ENCODE data around the gene KIAA2012.

Gene KIAA2012

DNA sequence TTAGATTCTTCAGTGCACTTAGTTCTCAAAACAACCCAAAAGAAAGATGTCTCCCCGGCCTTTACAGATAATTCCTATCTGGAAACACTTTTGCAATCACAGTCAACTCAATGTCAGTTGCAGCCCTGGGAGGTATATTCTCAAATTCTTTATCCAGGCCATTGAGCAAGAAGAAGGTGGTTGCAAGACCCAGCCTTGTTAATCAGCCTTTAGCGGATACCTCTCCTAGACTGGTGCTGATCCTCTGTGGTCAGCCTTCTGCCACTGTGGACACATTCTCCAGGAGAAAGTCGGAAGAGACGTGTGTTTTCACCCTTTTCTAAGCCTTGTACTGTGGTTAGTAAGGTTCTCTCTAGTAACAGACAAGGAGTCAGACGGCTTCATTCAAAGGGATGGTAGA, 47.2 kb upstream of the KIAA2012 start:
- Histone ChIP-seq H3K4me1 (ENCODE audit: low read length) (no peaks in the 10 kb centered on the region), H2AFZ (ENCODE audit: low read length) (no peak overlapping the region), H3K9me2 (replicated peaks; ENCODE audit: insufficient read depth, low read length) (no peaks in the 10 kb centered on the region), H3K27me3 (replicated peaks; ENCODE audit: insufficient read depth, low read length) (no peaks in the 10 kb centered on the region), H3K9me3 (replicated peaks; ENCODE audit: insufficient read depth, low read length) (no peaks in the 10 kb centered on the region), H3F3A (ENCODE audit: insufficient read depth, low read length) (no peaks in the 10 kb centered on the region), H3K9ac (ENCODE audit: low read length) (no peak overlapping the region), H3K36me3 (replicated peaks; ENCODE audit: insufficient read depth, low read length) (no peaks in the 10 kb centered on the region), H3K4me3 (ENCODE audit: low read length) (no peak overlapping the region), H3K4me2 (ENCODE audit: low read depth, low read length) (no peak overlapping the region), H3K27ac (ENCODE audit: low read length) (no peak overlapping the region), H4K20me1 (ENCODE audit: insufficient read depth, low read length) (no peaks in the 10 kb centered on the region), H3K79me2 (ENCODE audit: low read length) (no peaks in the 10 kb centered on the region)
- no peak for TF ChIP-seq EZH2 (optimal IDR thresholded peaks at IDR 0.05; ENCODE audit: low read depth, low read length)
- TF ChIP-seq EZH2phosphoT487 (IDR thresholded peaks at IDR 0.05; ENCODE audit: low read length): no peak
- TF ChIP-seq, protein P1, sequence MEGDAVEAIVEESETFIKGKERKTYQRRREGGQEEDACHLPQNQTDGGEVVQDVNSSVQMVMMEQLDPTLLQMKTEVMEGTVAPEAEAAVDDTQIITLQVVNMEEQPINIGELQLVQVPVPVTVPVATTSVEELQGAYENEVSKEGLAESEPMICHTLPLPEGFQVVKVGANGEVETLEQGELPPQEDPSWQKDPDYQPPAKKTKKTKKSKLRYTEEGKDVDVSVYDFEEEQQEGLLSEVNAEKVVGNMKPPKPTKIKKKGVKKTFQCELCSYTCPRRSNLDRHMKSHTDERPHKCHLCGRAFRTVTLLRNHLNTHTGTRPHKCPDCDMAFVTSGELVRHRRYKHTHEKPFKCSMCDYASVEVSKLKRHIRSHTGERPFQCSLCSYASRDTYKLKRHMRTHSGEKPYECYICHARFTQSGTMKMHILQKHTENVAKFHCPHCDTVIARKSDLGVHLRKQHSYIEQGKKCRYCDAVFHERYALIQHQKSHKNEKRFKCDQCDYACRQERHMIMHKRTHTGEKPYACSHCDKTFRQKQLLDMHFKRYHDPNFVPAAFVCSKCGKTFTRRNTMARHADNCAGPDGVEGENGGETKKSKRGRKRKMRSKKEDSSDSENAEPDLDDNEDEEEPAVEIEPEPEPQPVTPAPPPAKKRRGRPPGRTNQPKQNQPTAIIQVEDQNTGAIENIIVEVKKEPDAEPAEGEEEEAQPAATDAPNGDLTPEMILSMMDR (IDR thresholded peaks at IDR 0.05; ENCODE audit: low read length): no peak
- no peak for DNase-seq

DNA sequence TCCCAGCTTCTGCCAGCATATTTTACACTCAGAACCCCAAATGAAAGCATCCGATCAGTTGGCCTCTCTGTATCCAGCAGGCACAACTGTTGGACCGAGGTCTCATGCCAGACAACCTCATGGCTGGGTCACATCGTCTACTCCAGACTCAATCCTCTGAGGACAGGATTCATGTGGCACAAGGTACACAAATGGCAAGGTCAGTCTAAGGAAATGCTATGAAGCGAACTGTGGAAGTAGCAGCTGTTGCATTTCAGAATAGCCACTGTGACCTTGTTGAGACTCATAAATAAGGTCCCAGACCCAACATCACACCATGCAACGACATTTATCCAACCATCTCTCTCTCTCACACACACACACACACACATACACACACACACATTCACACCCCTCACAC, 46.5 kb upstream of the KIAA2012 start:
- Histone ChIP-seq H3K4me2 (ENCODE audit: low read depth, low read length) (no peak overlapping the region), H3K27ac (ENCODE audit: low read length) (no peak overlapping the region), H3K36me3 (replicated peaks; ENCODE audit: insufficient read depth, low read length) (no peaks in the 10 kb centered on the region), H3K79me2 (ENCODE audit: low read length) (no peaks in the 10 kb centered on the region), H2AFZ (ENCODE audit: low read length) (no peak overlapping the region), H3K4me3 (ENCODE audit: low read length) (no peak overlapping the region), H3K9me3 (replicated peaks; ENCODE audit: insufficient read depth, low read length) (no peaks in the 10 kb centered on the region), H3K4me1 (ENCODE audit: low read length) (no peaks in the 10 kb centered on the region), H3F3A (ENCODE audit: insufficient read depth, low read length) (no peaks in the 10 kb centered on the region), H4K20me1 (ENCODE audit: insufficient read depth, low read length) (no peaks in the 10 kb centered on the region), H3K9me2 (replicated peaks; ENCODE audit: insufficient read depth, low read length) (no peaks in the 10 kb centered on the region), H3K9ac (ENCODE audit: low read length) (no peak overlapping the region), H3K27me3 (replicated peaks; ENCODE audit: insufficient read depth, low read length) (no peaks in the 10 kb centered on the region)
- no peak for DNase-seq
- TF ChIP-seq, protein P1 (IDR thresholded peaks at IDR 0.05; ENCODE audit: low read length): no peak
- TF ChIP-seq EZH2phosphoT487 (IDR thresholded peaks at IDR 0.05; ENCODE audit: low read length) (no peak), EZH2 (optimal IDR thresholded peaks at IDR 0.05; ENCODE audit: low read depth, low read length) (no peak)

DNA sequence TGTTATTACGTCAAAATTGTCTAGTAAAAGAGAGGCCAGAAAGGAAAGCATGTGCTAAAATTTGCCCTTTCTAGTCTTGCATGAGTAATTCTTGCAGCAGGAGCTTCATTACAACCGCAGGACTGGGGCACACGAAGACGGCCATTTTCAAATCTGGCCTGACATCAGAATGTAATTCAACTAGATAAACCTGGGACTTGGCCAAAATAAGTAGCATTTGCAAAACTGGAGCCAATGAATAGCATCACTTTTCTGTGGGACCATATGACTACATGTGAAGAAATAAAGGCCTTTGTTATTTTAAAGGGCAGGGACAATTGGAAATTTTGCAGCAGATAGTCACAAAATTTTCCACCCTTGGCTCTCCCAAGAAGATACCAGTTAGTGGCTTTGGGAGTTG, 42.4 kb upstream of the KIAA2012 start:
- Histone ChIP-seq H3K9me3 (replicated peaks; ENCODE audit: insufficient read depth, low read length) (no peaks in the 10 kb centered on the region), H3K27ac (ENCODE audit: low read length) (no peak overlapping the region), H2AFZ (ENCODE audit: low read length) (no peak overlapping the region), H3K9ac (ENCODE audit: low read length) (no peak overlapping the region), H4K20me1 (ENCODE audit: insufficient read depth, low read length) (no peaks in the 10 kb centered on the region), H3K4me2 (ENCODE audit: low read depth, low read length) (no peak overlapping the region), H3K4me3 (ENCODE audit: low read length) (no peak overlapping the region), H3K9me2 (replicated peaks; ENCODE audit: insufficient read depth, low read length) (no peaks in the 10 kb centered on the region), H3F3A (ENCODE audit: insufficient read depth, low read length) (0 out of 2 replicates have a peak, but pooled peaks cover 2% of the 10 kb centered on the region), H3K27me3 (replicated peaks; ENCODE audit: insufficient read depth, low read length) (no peaks in the 10 kb centered on the region), H3K36me3 (replicated peaks; ENCODE audit: insufficient read depth, low read length) (no peaks in the 10 kb centered on the region), H3K79me2 (ENCODE audit: low read length) (peaks cover 4% of the 10 kb centered on the region; the same call in 1 of the 2 replicates), H3K4me1 (ENCODE audit: low read length) (peaks cover 3% of the 10 kb centered on the region; the same call in 1 of the 2 replicates)
- DNase-seq: no peak
- TF ChIP-seq EZH2 (optimal IDR thresholded peaks at IDR 0.05; ENCODE audit: low read depth, low read length) (no peak), EZH2phosphoT487 (IDR thresholded peaks at IDR 0.05; ENCODE audit: low read length) (no peak)
- TF ChIP-seq, protein P1 (IDR thresholded peaks at IDR 0.05; ENCODE audit: low read length): no peak
